Lower leg skin (tissue), 3 donors: Measurements from ENCODE around the gene UBA1.
A peak's percentile ranks its signal among the peaks of the same experiment; 100 is the strongest.

Experiments used
- CTCF ChIP-seq, 3 donors: fragments of 450-650 bp; IDR thresholded peaks; one replicate each; pipeline ENCODE4 v1.5.1; 2016; ENCODE audit warnings: antibody characterized with exemption in 3 of 3, mild to moderate bottlenecking in 3 of 3, moderate library complexity in 2 of 3
- POLR2A ChIP-seq, 2 donors: fragments of 450-650 bp; IDR thresholded peaks; one replicate each; pipeline ENCODE4 v1.6.1; 2016 to 2017; ENCODE audit warnings: antibody characterized with exemption in 2 of 2, mild to moderate bottlenecking in 1 of 2, moderate library complexity in 1 of 2

- peak in 1 of 3 donors; percentile 91 for TF ChIP-seq CTCF (IDR thresholded peaks at IDR 0.05)
- no peak for TF ChIP-seq POLR2A (IDR thresholded peaks at IDR 0.05)
These were observed 48.8 kb upstream of the UBA1 start, which contains the start of the genes NDUFB11 and RBM10 for GRCh38 chrX:47144626-47145394.
